Measurements from ENCODE around the gene MICAL1.

The MICAL1 gene

GRCh38 chr6:109460161-109460829, 4.7 kb upstream of the MICAL1 start:
- Histone ChIP-seq H3K4me1 (peaks cover 0 to 10% (median 9%) of the 10 kb centered on the region in 4 donors), H3K4me3 (no peak overlapping the region), H3K27me3 (no peaks in the 10 kb centered on the region), H3K27ac (no peak overlapping the region), H3K9me3 (no peaks in the 10 kb centered on the region), H3K36me3 (peaks cover 23 to 41% (median 26%) of the 10 kb centered on the region in 3 donors)
- intact Hi-C loops (cut with DNase I; ENCODE audit: low total_unique reads) = no loop called here
- no peak for TF ChIP-seq CTCF (IDR thresholded peaks at IDR 0.05)
- DNase-seq = no peak

- H3K27me3 ChIP-seq = no peaks in the 10 kb centered on the region
- DNase-seq = no peak
- peaks cover 0 to 22% (median 16%) of the 10 kb centered on the region in 4 donors for H3K4me1 ChIP-seq
- H3K27ac ChIP-seq = no peak overlapping the region
- intact Hi-C loops (cut with DNase I; ENCODE audit: low total_unique reads) = no loop called here
- TF ChIP-seq CTCF (IDR thresholded peaks at IDR 0.05) = no peak
- H3K9me3 ChIP-seq = no peaks in the 10 kb centered on the region
- peaks cover 17 to 30% (median 20%) of the 10 kb centered on the region in 3 donors for H3K36me3 ChIP-seq
- no peak overlapping the region for H3K4me3 ChIP-seq
These were observed 3.4 kb upstream of the MICAL1 start for GRCh38 chr6:109458774-109459531.

- DNase-seq = no peak
- intact Hi-C loops (cut with DNase I; ENCODE audit: low total_unique reads) = no loop called here
- H3K27ac ChIP-seq = peak overlapping the region; percentile 86
- TF ChIP-seq CTCF (IDR thresholded peaks at IDR 0.05) = no peak
- H3K4me3 ChIP-seq = no peak overlapping the region
- peaks cover 0 to 29% (median 26%) of the 10 kb centered on the region in 4 donors for H3K4me1 ChIP-seq
- H3K27me3 ChIP-seq = no peaks in the 10 kb centered on the region
- peaks cover 3 to 17% (median 11%) of the 10 kb centered on the region in 3 donors for H3K36me3 ChIP-seq
- no peaks in the 10 kb centered on the region for H3K9me3 ChIP-seq
These were observed 2.0 kb upstream of the MICAL1 start for GRCh38 chr6:109457562-109457996.

GRCh38 chr6:109456710-109457561, 1.4 kb upstream of the MICAL1 start:
- peak overlapping the region; percentile 77 to 79 for H3K4me3 ChIP-seq
- peaks cover 0 to 29% (median 26%) of the 10 kb centered on the region in 4 donors for H3K4me1 ChIP-seq
- H3K36me3 ChIP-seq = peaks cover 0 to 18% (median 12%) of the 10 kb centered on the region in 3 donors
- no peak for TF ChIP-seq CTCF (IDR thresholded peaks at IDR 0.05)
- intact Hi-C loops (cut with DNase I; ENCODE audit: low total_unique reads) = no loop called here
- peak; percentile 82 to 90 for DNase-seq
- no peaks in the 10 kb centered on the region for H3K9me3 ChIP-seq
- H3K27ac ChIP-seq = peak overlapping the region; percentile 86
- H3K27me3 ChIP-seq = no peaks in the 10 kb centered on the region

- no peak for DNase-seq
- no peak for TF ChIP-seq CTCF (IDR thresholded peaks at IDR 0.05)
- Histone ChIP-seq H3K9me3 (no peaks in the 10 kb centered on the region), H3K36me3 (peaks cover 0 to 18% (median 16%) of the 10 kb centered on the region in 3 donors), H3K27me3 (no peaks in the 10 kb centered on the region), H3K27ac (peak overlapping the region; percentile 86), H3K4me1 (peaks cover 0 to 29% (median 26%) of the 10 kb centered on the region in 4 donors), H3K4me3 (peak overlapping the region; percentile 77 to 79)
- intact Hi-C loops (cut with DNase I; ENCODE audit: low total_unique reads) = no loop called here
These were observed 575 bp upstream of the MICAL1 start for GRCh38 chr6:109456111-109456583.

Data from tibial artery (tissue), 4 donors.